H1 (cell line): ENCODE results near the gene SLC26A4. TPM values are rescaled to one million over a fixed set of nuclear protein-coding genes. Genes with fewer than 3 reads are reported as not detected.
A peak's percentile ranks its signal among the peaks of the same experiment; 100 is the strongest.

Experiments used
- CTCF ChIA-PET: fragments of 300-600 bp; sonication (Branson Sonifier 250); formaldehyde crosslinking; loops from one replicate; lab custom pipeline; 2021; ENCODE audit not compliant: partially characterized antibody; lab: Charles Lee
- POLR2A ChIA-PET: fragments of 300-600 bp; sonication (Branson Sonifier 250); formaldehyde crosslinking; loops from one replicate; lab custom pipeline; 2021; ENCODE audit warnings: inconsistent platforms; ENCODE audit not compliant: partially characterized antibody; lab: Charles Lee
- DNase-seq, 2 experiments: peaks; one replicate each; pipeline versions ENCODE4 v3.0.0 to v3.0.0-alpha.2; 2010 to 2022; ENCODE audit warnings: low spot score in 2 of 2, low read depth in 1 of 2, mixed read lengths in 1 of 2
- FAIRE-seq: peaks from 2 replicates; lab custom pipeline; 2011; peaks lifted over from hg19 to GRCh38; lab: Jason Lieb, UNC
- H2AFZ ChIP-seq: 2 replicates; pipeline ENCODE4 v1.8.1; 2012; ENCODE audit warnings: low read length, inconsistent platforms
- H2AK5ac ChIP-seq: 2 replicates; pipeline ENCODE4 v1.6.1; 2013; ENCODE audit warnings: low read depth, low read length
- H2BK120ac ChIP-seq: replicated peaks from 2 replicates; pipeline ENCODE3; 2013; ENCODE audit warnings: low read depth, low read length, inconsistent platforms
- H2BK12ac ChIP-seq: 2 replicates; pipeline ENCODE4 v1.6.1; 2013; ENCODE audit warnings: low read depth, low read length
- H2BK15ac ChIP-seq: 2 replicates; pipeline ENCODE4 v1.6.1; 2013; ENCODE audit warnings: low read length
- H2BK20ac ChIP-seq: 2 replicates; pipeline ENCODE4 v1.6.1; 2013; ENCODE audit warnings: low read length
- H2BK5ac ChIP-seq: 2 replicates; pipeline ENCODE4 v1.6.1; 2013; ENCODE audit warnings: low read depth, low read length
- H3K14ac ChIP-seq: 2 replicates; pipeline ENCODE4 v1.6.1; 2013; ENCODE audit warnings: inconsistent platforms; ENCODE audit not compliant: insufficient read length
- H3K18ac ChIP-seq: 2 replicates; pipeline ENCODE4 v1.6.1; 2013; ENCODE audit warnings: low read length; ENCODE audit errors: extremely low read depth
- H3K23ac ChIP-seq: 2 replicates; pipeline ENCODE4 v1.6.1; 2013; ENCODE audit warnings: inconsistent platforms; ENCODE audit not compliant: insufficient read length
- H3K23me2 ChIP-seq: 2 replicates; pipeline ENCODE4 v1.6.1; 2013; ENCODE audit warnings: low read depth, low read length
- H3K27ac ChIP-seq: 2 replicates; pipeline ENCODE4 v1.6.1; 2011; ENCODE audit warnings: low read depth, low read length, inconsistent platforms
- H3K27me3 ChIP-seq, 4 experiments: replicated peaks in 1 of 4; 1 replicate in 1 of 4; 2 replicates in 3 of 4; pipeline versions ENCODE4 v1.6.1 to v1.8.1; 2011 to 2013; ENCODE audit warnings: low read length in 3 of 4, mild to moderate bottlenecking in 3 of 4, inconsistent platforms in 2 of 4, mixed read lengths in 2 of 4, moderate library complexity in 1 of 4; ENCODE audit not compliant: control insufficient read depth in 3 of 4, insufficient read depth in 3 of 4; ENCODE audit errors: extremely low read depth in 1 of 4
- H3K36me3 ChIP-seq, 4 experiments: 2 replicates each; pipeline versions ENCODE4 v1.6.1 to v1.8.1; 2011 to 2013; ENCODE audit warnings: mild to moderate bottlenecking in 4 of 4, low read length in 3 of 4, moderate library complexity in 2 of 4, control low read depth in 1 of 4, inconsistent platforms in 1 of 4; ENCODE audit not compliant: insufficient read depth in 4 of 4, control insufficient read depth in 2 of 4
- H3K4ac ChIP-seq: replicated peaks from 2 replicates; pipeline ENCODE3; 2013; ENCODE audit warnings: low read length, low read depth, mixed read lengths, inconsistent platforms; ENCODE audit not compliant: insufficient read length
- H3K4me1 ChIP-seq, 4 experiments: replicated peaks in 1 of 4; 1 replicate in 1 of 4; 2 replicates in 3 of 4; pipeline versions ENCODE4 v1.6.1 to v1.8.1; 2011 to 2013; ENCODE audit warnings: low read length in 3 of 4, inconsistent platforms in 2 of 4, mixed read lengths in 1 of 4; ENCODE audit not compliant: insufficient read depth in 4 of 4, control insufficient read depth in 3 of 4
- H3K4me2 ChIP-seq, 2 experiments: 2 replicates each; pipeline versions ENCODE4 v1.6.1 to v1.8.1; 2011 to 2013; ENCODE audit warnings: low read depth in 2 of 2, low read length in 2 of 2, control low read depth in 1 of 2, inconsistent platforms in 1 of 2, mild to moderate bottlenecking in 1 of 2; ENCODE audit not compliant: insufficient read depth in 1 of 2
- H3K4me3 ChIP-seq, 4 experiments: fragments of 200-600, 300-600 bp in 1 of 4; sonication (generic), shearing (Covaris generic), sonication (Bioruptor Twin) in 1 of 4; 2 replicates each; pipeline versions ENCODE4 v1.5.1 to v1.8.1; 2011 to 2016; ENCODE audit warnings: low read length in 4 of 4, low read depth in 3 of 4, control low read depth in 2 of 4, inconsistent platforms in 2 of 4, mild to moderate bottlenecking in 2 of 4, mixed read lengths in 1 of 4, moderate library complexity in 1 of 4; ENCODE audit not compliant: insufficient read depth in 2 of 4; ENCODE audit errors: extremely low read depth in 1 of 4
- H3K56ac ChIP-seq: replicated peaks from 2 replicates; pipeline ENCODE3; 2013; ENCODE audit warnings: low read depth, mild to moderate bottlenecking, mixed read lengths, low read length, inconsistent platforms; ENCODE audit not compliant: insufficient read length
- H3K79me1 ChIP-seq: 2 replicates; pipeline ENCODE4 v1.6.1; 2013; ENCODE audit warnings: low read depth, low read length, control low read depth
- H3K79me2 ChIP-seq, 2 experiments: 2 replicates each; pipeline versions ENCODE4 v1.6.1 to v1.8.1; 2012 to 2013; ENCODE audit warnings: low read length in 2 of 2, mild to moderate bottlenecking in 2 of 2, inconsistent platforms in 1 of 2; ENCODE audit not compliant: insufficient read depth in 2 of 2, control insufficient read depth in 1 of 2
- H3K9ac ChIP-seq, 4 experiments: replicated peaks in 1 of 4; 1 replicate in 1 of 4; 2 replicates in 3 of 4; pipeline versions ENCODE4 v1.6.1 to v1.8.1; 2011 to 2013; ENCODE audit warnings: low read depth in 3 of 4, low read length in 3 of 4, control low read depth in 2 of 4, mild to moderate bottlenecking in 2 of 4, moderate library complexity in 2 of 4, inconsistent platforms in 1 of 4; ENCODE audit errors: extremely low read depth in 1 of 4
- H3K9me3 ChIP-seq, 2 experiments: 2 replicates each; pipeline versions ENCODE4 v1.6.1 to v1.8.1; 2012 to 2013; ENCODE audit warnings: mild to moderate bottlenecking in 2 of 2, moderate library complexity in 2 of 2, control low read depth in 1 of 2, inconsistent platforms in 1 of 2, low read depth in 1 of 2, low read length in 1 of 2, mixed read lengths in 1 of 2; ENCODE audit not compliant: insufficient read depth in 2 of 2
- H4K20me1 ChIP-seq, 2 experiments: replicated peaks in 1 of 2; 2 replicates each; pipeline versions ENCODE3 to v1.8.1; 2011 to 2013; ENCODE audit warnings: inconsistent platforms in 2 of 2, low read length in 2 of 2, mild to moderate bottlenecking in 1 of 2; ENCODE audit not compliant: insufficient read depth in 2 of 2, control insufficient read depth in 1 of 2
- H4K5ac ChIP-seq: 2 replicates; pipeline ENCODE4 v1.6.1; 2013; ENCODE audit warnings: low read length, low read depth, mixed read lengths, inconsistent platforms; ENCODE audit not compliant: insufficient read length
- H4K8ac ChIP-seq: 2 replicates; pipeline ENCODE4 v1.8.0; 2013; ENCODE audit warnings: mild to moderate bottlenecking, moderate library complexity, low read length, inconsistent platforms; ENCODE audit not compliant: insufficient read depth; ENCODE audit errors: extremely low read depth
- H4K91ac ChIP-seq: replicated peaks from 2 replicates; pipeline ENCODE3; 2013; ENCODE audit warnings: low read length, mixed read lengths, inconsistent platforms; ENCODE audit not compliant: insufficient read length
- ASH2L ChIP-seq: fragments of 200-600, 300-600 bp; sonication (generic); IDR thresholded peaks from one replicate; pipeline ENCODE4 v1.7.1; 2017; ENCODE audit warnings: low read length
- ATF2 ChIP-seq: IDR thresholded peaks from 2 replicates; pipeline ENCODE4 v1.6.1; 2012; ENCODE audit warnings: low read length, inconsistent platforms
- CHD1 ChIP-seq: IDR thresholded peaks from 2 replicates; pipeline ENCODE4 v1.6.1; 2012; ENCODE audit warnings: low read depth, low read length, improper control_type of control experiment
- CREB1 ChIP-seq: IDR thresholded peaks from 2 replicates; pipeline ENCODE4 v1.6.1; 2012; ENCODE audit warnings: inconsistent platforms
- CTBP2 ChIP-seq: IDR thresholded peaks from 2 replicates; pipeline ENCODE4 v1.7.0; 2011; ENCODE audit warnings: borderline replicate concordance, mild to moderate bottlenecking, moderate library complexity, mixed read lengths, low read length; ENCODE audit not compliant: insufficient read depth, insufficient read length
- GTF2F1 ChIP-seq: IDR thresholded peaks from 2 replicates; pipeline ENCODE4 v1.6.1; 2012; ENCODE audit warnings: low read depth, low read length, improper control_type of control experiment, borderline replicate concordance
- HDAC2 ChIP-seq, 2 experiments: fragments of 300-600 bp in 1 of 2; sonication (generic) in 1 of 2; IDR thresholded peaks; 2 replicates each; pipeline ENCODE4 v1.6.1; 2011 to 2012; ENCODE audit warnings: low read depth in 2 of 2, low read length in 2 of 2, mild to moderate bottlenecking in 2 of 2, moderate library complexity in 2 of 2, borderline replicate concordance in 1 of 2, inconsistent platforms in 1 of 2
- JUND ChIP-seq: IDR thresholded peaks from 2 replicates; pipeline ENCODE4 v1.6.1; 2011; ENCODE audit warnings: mild to moderate bottlenecking, improper control_type of control experiment, low read length
- MAX ChIP-seq: IDR thresholded peaks from 2 replicates; pipeline ENCODE4 v1.6.1; 2012; ENCODE audit warnings: inconsistent platforms
- SAP30 ChIP-seq: fragments of 300-600 bp; sonication (generic); IDR thresholded peaks from 2 replicates; pipeline ENCODE4 v1.7.1; 2012; ENCODE audit warnings: low read length, moderate library complexity, mild to moderate bottlenecking, inconsistent platforms; ENCODE audit not compliant: insufficient read depth, insufficient replicate concordance
- SP1 ChIP-seq: IDR thresholded peaks from 2 replicates; pipeline ENCODE4 v1.6.1; 2011; ENCODE audit warnings: low read depth, low read length
- ZNF274 ChIP-seq: IDR thresholded peaks from 2 replicates; pipeline ENCODE4 v1.7.0; 2012; ENCODE audit warnings: low read length, borderline replicate concordance; ENCODE audit errors: extremely low read depth
- WGBS, 2 experiments: shearing (Covaris generic) in 1 of 2; methylation state at CpG; one replicate each; pipeline versions ENCODE4 v1.1.6 to v1.1.7; 2013 to 2015; ENCODE audit warnings: low lambda C conversion rate in 2 of 2, mixed read lengths in 2 of 2, inconsistent platforms in 1 of 2, low coverage in 1 of 2, missing lambda C conversion rate in 1 of 2; ENCODE audit not compliant: insufficient replicate concordance in 2 of 2, insufficient coverage in 1 of 2, insufficient read length in 1 of 2; ENCODE audit errors: extremely low coverage in 1 of 2, missing lambda C conversion rate in 1 of 2; 5-methylcytosine and 5-hydroxymethylcytosine counted together
- polyA plus RNA-seq, 7 experiments: library from polyadenylated mRNA; depleted of rRNA in 3 of 7; stranded (reverse) in 5 of 7; unstranded in 2 of 7; fragments of >200 nt in 5 of 7; fragments of 200-250 nt in 2 of 7; gene quantifications; 1 replicate in 5 of 7; 2 replicates in 1 of 7; 4 replicates in 1 of 7; pipeline versions ENCODE4 v1.2.1 to v1.2.3, GENCODE V29; 2011 to 2013; ENCODE audit warnings: missing spikeins in 2 of 7, mixed read lengths in 2 of 7
- total RNA-seq: library from RNA; stranded (reverse); fragmentation: NEBNext Ultra II Directional; extraction: Animal tissue kit (Norgen Biotek cat#: 25700); gene quantifications from 2 replicates; pipeline ENCODE4 v1.2.1, GENCODE V29; 2021

SLC26A4 gene
- total and polyA plus RNA-seq, 2 of the 8 experiments (the other 6 are each of a cell fraction or from before 2014, with no cell fraction given), result 0.11 to 0.35 TPM

GRCh38 chr7:107690084-107690483, 29.5 kb downstream of the SLC26A4 start:
- Histone ChIP-seq H3K4me1 (peaks cover 0 to 3% (median 2%) of the 10 kb centered on the region in 4 experiments; a peak in 3 of 7 replicates), H3K4me3 (no peak overlapping the region), H3K27me3 (no peaks in the 10 kb centered on the region), H3K4me2 (no peak overlapping the region; a peak in 1 of 4 replicates), H2AFZ (0 out of 2 replicates have a peak overlapping the region, but pooled peaks have one; percentile 76), H3K4ac (no peak overlapping the region), H2BK20ac (no peak overlapping the region), H4K5ac (no peak overlapping the region), H3K9ac (no peak overlapping the region), H3K14ac (no peak overlapping the region), H3K18ac (no peak overlapping the region), H3K79me2 (no peaks in the 10 kb centered on the region), H2BK5ac (no peak overlapping the region), H3K23me2 (no peaks in the 10 kb centered on the region; the same call in 1 of the 2 replicates), H3K9me3 (no peaks in the 10 kb centered on the region), H4K8ac (no peak overlapping the region), H3K79me1 (no peaks in the 10 kb centered on the region), H4K20me1 (no peaks in the 10 kb centered on the region), H2BK15ac (no peak overlapping the region), H3K56ac (no peak overlapping the region), H2BK12ac (no peak overlapping the region), H2BK120ac (no peak overlapping the region), H2AK5ac (no peak overlapping the region), H3K36me3 (no peaks in the 10 kb centered on the region), H4K91ac (no peak overlapping the region), H3K23ac (no peak overlapping the region), H3K27ac (no peak overlapping the region)
- 97% methylated on average over 7 of the region's 7 CpGs; no CpG with 5 or more reads in 1 of the 2 experiments for WGBS, 2 experiments
- POLR2A ChIA-PET, result interaction anchor here (1.8 kb wide), 1 partner anchor 29 kb away, joined by 5 read pairs; no protein-coding TSS in a partner anchor
- no peak for DNase-seq
- CTCF ChIA-PET, result no interaction called here
- no peak for FAIRE-seq
- TF ChIP-seq SP1, result no peak
- TF ChIP-seq CTBP2, result no peak
- TF ChIP-seq CHD1, result no peak
- no peak for TF ChIP-seq ASH2L
- TF ChIP-seq ZNF274, result no peak
- no peak for TF ChIP-seq SAP30
- no peak for TF ChIP-seq CREB1
- TF ChIP-seq HDAC2 (IDR thresholded peaks at IDR 0.05; ENCODE audit: borderline replicate concordance in 1 of 2, low read depth in 2 of 2, low read length in 2 of 2), result no peak
- TF ChIP-seq GTF2F1, result no peak
- no peak for TF ChIP-seq ATF2
- no peak for TF ChIP-seq JUND
- no peak for TF ChIP-seq MAX
